ENCODE data around the gene VAV2.

The VAV2 gene

DNA sequence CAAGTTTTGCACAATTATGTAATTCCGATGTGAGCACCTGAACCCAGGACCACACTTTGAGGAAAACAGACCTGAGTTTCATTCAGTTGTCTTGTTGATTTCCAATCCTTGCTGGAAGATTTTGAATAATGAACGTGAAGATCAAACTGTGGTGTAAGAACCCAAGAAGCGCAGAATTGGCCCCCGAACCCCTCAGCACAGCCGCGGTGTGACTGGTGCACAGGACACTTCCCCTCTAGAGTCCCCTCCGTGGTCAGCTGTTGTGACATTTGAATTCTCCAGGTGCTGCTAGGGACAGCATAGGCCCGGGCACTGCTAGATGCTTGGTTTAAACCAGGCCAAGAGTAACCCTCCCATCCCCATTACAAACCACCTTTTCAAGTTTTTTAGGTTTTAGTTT lies 34.9 kb upstream of the VAV2 start:
- DNase-seq, result no peak

DNA sequence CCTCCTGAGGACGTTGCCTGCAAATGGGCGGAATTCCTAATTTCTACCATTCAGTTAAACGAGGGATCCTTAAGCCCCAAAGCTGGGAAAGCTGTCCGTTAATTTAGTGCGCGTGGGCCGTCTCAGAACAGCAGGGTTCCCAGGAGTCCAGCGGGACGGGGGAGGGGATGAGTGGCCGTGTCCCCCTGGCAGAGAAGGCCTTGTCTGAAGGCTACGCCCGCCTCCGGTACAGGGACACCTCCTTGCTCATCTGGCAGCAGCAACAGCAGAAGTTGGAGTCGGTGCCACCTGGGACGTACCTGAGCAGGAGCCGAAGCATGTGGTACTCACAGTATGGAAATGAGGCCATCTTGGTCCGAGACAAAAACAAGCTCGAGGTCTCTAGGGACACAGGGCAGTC lies 34.5 kb upstream of the VAV2 start:
- no peak for DNase-seq

DNA sequence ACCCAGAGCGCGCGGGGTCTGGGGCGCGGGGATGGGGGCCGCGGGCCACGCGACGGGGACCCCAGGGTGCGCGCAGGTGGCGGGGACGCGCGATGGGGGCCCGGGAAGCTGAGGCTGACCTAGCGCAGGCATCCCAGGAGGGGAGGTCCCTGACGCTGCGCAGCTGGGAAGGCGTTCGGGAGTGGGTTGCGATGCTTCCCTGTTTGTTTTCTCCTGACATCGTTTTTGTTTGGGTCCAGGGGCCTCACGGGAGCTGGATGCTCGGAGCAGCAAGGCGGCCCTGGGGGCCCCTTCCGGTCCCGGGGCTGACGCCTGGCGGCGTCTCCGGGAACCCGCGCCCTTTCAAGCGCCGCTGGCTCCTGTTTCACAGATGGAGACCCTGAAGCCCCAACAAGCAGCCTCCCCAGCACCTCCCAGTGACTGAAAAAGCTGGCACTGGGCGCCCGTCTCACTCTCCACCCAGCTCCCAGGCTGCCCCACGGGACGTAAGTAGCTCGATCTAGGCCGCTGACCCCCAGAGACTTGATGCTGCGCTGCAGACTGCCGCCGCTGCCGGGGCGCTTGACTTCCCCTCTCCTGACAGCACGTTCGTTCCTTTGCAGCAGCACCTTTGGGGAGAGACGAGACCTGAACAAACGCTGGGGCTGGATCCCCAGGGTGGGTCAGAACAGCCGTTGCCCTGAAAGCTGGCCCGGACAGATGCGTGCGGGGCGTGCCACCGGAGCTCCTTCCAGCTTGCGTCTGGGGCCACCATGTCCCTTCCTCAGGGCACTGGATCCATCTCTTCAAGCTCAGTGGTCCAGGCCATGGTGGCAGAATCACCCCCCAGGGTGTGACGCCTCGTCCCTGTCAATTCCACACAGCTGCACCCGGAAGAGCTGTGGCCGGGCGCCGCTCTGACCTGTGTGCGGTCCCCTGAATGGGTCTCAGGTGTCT lies 33.8 kb upstream of the VAV2 start:
- DNase-seq, result peak; percentile 69

DNA sequence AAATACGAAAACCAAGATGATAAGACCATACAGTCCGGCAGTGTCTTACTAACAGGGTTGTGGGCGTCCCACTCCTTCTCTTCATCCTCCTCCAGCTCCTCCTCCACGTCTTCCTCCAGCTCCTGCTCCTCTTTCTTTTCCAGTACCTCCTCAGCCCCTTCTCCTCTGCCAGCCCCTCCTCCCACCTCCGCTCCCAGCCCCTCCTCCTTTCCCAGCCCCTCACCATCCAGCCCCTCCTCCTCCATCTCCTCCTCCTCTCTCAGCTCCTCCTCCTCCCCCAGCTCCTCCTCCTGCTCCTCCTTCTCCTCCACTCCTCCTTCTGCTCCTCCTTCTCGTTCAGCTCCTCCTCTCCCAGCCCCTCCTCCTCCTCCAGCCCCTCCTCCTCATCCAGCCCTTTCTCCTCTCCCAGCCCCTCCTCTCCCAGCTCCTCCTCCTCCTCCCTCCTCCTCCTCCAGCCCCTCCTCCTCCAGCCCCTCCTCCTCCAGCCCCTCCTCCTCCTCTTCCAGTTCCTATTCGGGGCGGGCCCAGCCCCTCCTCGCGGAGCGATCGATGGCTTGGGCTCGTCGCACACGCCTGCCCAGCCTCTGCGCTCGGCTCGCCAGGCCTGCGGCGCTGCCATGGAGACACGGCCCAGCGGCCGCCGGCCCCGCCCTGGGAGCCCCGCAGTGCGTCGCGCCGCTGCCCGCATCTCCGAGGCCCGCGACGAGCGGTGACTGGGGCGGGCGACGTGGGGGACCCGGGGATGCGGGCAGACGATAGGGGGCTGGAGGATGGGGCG lies 32.9 kb upstream of the VAV2 start, which contains the start of gene BRD3OS:
TSS of gene BRD3OS (plus strand) at position 654 of the 778 bp plus-strand sequence. CDS start 1,267 bp downstream, outside the sequence.
- peak; percentile 100 for DNase-seq

DNA sequence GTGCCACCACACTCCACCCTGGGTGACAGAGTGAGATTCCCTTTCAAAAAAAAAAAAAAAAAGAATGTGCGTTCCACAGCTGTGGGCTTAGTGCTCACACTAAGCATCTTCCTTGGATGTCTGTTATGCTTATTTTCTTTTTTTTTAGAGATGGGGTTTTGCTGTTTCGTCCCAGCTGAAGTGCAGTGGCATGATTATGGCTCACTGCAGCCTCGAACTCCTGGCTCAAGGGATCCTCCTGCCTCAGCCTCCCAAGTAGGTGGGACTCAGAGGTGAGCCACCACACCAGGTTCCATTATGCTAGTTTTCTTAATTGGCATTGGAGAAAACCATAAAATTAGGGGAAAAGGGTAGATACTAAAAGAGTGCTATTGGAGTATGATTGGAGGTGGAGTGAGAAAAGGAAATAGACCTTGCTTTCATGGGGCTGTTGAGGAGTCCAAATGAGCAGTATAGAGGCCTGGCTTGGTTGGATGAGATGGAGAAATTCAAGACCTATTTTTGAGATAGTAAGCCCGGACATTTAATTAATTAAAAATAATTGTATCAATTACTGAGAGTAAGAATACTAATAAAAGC lies 32.2 kb upstream of the VAV2 start:
- DNase-seq, result no peak

DNA sequence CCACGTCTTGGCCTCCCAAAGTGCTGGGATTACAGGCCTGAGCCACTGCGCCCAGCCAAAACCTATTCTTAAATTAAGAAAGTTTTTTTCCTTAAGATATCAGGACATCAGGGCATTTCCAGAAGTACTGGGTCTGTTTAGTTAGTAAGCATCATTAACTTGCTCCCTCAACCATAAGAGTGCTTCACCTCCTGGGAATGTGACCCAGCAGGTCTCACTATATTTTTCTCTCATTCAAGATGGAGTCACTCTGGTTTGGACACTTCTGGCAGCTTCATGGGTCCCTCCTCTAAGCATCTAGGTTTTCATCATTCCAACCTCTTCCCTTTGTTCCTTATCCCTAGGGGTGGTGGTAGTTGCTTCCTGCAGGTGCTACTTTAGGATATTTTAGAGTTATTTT lies 22.8 kb upstream of the VAV2 start:
- no peak for DNase-seq

DNA sequence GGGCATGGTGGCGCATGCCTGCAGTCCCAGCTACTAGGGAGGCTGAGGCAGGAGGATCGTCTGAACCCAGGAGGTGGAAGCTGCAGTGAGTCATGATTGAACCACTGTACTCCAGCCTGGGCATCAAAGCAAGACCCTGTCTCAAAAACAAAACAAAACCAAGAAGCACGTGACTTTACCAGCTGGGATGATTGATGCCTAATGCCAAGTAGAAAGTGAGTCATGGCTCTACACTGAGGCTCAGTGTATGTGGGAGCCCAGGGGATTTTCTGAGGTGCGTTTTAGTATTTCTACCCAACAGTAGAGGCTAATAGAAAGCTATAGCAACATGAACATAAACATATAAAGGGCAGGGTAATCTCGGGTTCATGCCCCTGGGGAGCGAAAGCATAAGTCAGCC lies 19.3 kb upstream of the VAV2 start:
- no peak for DNase-seq

DNA sequence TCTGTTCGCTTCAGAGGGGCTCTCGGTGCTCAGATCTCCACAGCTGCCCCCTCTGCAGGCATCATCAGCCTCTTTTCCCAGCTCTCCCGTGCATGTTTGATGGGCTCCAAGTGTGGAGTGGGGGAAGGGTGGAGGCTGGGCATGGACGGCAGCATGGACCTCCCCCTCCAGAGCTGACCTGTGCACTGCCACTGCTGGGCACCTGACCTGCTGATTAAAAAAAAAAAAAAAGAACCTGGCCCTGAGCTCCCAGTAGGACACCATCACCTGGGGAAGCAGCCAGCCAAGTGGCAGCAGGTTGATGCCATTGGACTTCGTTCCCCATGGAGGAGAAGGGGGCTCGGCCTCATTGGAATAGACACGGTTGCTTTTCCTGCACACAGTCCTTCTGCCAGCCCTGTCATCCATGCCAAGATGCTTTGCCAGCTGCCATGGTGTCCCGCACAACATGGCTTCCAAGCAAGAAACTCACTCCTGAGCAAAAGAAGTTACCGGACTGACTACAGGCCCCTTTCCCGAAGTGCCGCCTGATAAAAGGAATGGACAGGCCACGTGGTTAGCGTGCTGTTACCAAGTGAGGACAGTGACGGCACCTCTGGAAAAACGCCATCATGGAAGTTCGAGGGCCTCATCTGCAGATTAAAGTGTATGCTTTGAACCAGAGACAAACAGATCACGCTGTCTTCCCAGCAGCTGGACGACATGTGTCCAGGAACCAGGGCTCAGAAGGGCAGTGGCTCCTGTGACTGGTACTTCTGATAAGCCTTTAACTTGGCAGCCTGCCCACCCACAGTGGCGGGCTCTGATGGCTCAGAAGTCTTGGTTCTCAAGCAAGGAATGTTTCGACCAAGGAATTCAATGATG lies 18.4 kb upstream of the VAV2 start:
- DNase-seq, result no peak

DNA sequence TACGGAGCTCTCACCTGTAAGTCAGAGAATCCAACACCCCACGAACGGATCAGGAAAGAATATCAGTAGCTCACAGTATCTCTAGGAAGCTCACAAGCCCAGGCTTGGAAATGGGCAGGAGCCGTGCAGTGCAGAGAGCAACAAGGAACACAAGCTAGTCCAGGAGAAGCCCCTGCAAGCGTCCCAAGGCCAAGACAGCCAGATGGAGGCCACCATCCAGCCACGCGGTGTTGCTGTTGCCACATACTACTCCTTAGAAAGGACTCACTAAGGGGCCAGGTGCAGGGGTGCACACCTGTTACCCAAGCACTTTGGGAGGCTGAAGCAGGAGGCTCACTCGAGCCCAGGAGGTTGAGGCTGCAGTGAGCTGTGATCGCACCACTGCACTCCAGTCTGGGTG lies 15.4 kb upstream of the VAV2 start:
- no peak for DNase-seq

DNA sequence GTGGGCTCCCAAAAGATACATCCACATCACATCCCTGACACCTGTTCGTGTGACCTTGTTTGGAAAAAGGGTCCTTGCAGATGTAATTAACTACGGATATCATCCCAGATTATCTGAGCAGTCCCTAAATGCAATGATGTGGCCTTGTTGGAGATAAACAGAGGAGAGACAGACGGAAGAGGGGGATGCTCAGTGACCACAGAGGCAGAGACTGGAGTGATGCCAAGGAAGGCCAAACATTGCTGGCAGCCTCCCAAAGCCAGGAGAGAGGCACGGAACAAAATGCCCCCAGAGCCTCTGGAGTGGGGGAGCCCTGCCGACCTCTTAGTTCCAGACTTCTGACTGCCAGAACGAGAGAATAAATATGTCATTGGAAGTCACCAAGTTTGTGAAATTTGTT lies 15.0 kb upstream of the VAV2 start:
- DNase-seq, result no peak

DNA sequence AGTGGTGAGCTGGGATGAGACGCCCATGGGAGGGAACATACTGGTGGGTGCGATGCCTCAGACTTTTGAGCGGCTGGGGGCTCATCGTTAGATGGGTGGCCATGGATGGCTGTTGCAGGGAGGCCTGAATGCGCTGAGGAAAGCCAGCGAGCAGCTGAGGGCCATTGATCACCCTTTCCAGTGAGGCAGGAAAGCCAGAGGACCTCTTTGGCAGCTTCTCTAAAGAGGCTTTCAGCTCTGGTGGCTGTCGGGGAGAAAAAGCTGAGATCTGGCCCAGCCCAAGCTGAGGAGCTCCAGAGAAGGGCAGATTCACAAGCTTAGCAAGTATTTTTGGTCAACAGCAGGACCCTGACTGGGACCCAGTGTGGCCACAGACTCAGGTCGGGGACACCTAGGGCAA lies 13.3 kb upstream of the VAV2 start:
- DNase-seq, result no peak

DNA sequence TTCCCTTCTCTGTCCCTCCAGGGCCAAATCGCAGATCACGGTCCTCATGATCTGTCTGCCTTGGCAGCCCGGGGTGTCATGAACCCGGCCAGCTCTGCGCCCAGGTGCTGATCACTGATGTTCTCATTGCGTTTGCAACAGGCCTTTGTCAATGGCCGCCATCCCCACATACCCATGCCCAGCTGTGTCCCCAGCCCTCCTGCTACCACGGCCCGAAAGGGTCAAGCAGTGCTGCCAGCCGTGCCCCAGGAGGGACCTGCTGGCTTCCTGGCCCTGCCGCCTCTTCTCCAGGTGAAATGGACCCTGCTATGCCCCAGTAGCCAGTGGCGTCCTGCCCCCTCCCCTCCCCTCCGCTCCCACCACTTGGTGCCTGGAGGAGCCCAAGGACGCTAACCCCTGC lies 12.8 kb upstream of the VAV2 start:
- no peak for DNase-seq

DNA sequence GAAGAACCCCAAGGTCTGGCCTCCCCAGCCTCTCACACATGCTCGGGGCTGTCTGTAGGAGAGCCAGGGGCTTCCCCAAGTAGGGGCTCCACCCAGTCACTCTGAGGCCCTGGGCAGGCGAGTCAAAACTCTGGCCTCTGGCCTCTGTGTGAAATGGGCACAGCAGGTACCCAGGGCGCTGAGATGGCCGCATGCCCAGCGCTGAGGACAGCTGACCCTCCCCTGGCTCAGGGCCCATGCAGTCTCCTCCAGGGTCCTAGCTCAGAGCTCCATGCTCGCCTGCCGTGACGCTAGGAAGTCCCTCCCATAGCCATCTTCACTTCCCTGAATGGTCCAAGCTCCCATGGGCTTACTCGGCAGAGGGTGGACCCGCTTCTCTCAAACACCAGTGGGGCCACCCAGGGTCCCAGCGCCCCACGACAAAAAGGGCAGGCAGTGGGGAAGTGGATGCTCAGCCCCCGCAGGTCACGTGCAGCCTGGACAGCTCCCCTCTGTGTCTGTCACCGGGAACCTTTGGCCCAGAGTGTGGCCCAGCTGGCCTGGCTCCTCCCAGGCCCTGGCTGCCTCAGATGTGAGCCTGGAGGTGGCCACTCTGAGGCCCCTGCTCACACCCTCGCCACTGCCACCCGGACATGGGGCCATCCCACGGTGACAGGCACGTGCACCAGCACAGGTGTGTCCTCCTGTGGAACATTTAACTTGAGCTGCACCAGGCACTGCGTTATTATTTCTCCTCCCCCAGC lies 12.2 kb upstream of the VAV2 start:
- no peak for DNase-seq

DNA sequence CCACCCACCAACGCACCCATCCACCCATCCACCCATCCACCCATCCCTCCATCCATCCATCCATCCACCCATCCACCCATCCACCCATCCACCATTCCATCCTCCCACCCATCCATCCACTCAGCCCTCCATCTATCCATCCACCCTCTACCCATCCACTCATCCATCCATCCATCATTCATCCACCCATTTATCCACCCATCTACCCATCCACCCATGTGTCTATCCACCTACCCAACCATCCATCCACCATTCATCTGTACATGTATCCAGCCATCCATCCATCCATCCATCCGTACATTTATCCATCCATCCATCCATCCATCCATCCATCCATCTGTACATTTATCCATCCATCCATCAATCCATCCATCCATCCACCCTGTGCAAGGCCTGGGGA lies 11.1 kb upstream of the VAV2 start:
- DNase-seq, result no peak

DNA sequence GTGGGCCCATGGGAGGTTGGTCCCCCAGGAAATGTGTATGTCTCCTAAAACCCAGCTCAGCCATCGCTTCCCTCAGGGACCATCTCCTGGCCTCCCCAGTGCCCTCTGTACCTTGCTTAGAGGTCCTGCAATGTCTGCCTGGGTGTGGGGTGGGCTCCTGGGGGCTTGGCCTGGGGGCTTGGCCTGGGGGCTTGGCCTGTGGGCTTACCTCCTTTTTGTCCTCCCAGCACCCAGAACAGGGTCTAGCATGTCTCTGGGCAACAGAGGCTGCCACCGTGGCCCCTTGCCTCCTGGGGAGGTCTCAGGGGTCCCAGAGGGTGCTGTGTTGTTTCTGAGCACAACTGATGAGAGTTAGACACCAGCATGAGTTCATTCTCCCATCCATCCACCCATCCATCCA lies 10.7 kb upstream of the VAV2 start:
- no peak for DNase-seq

DNA sequence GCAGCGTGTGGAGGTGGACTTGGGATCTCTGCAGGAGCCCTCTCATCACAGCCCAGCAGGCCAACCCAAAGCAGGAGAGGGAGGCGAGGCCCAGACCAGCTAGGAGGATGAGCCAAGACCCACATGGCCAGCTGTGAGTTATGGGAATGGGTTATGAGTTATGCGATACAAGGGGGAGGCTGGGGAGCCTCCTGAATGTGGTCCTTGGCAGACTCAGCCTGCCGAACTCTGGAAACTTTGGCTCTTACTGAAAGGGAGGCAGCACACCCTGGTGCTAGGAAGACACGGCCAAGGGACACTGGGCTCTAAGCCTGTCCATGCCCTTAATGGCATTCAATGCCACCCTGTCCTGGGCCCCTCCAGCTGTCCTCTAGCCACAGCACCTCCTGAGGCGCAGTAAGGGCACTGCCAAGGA lies 7.7 kb upstream of the VAV2 start:
- DNase-seq, result no peak

DNA sequence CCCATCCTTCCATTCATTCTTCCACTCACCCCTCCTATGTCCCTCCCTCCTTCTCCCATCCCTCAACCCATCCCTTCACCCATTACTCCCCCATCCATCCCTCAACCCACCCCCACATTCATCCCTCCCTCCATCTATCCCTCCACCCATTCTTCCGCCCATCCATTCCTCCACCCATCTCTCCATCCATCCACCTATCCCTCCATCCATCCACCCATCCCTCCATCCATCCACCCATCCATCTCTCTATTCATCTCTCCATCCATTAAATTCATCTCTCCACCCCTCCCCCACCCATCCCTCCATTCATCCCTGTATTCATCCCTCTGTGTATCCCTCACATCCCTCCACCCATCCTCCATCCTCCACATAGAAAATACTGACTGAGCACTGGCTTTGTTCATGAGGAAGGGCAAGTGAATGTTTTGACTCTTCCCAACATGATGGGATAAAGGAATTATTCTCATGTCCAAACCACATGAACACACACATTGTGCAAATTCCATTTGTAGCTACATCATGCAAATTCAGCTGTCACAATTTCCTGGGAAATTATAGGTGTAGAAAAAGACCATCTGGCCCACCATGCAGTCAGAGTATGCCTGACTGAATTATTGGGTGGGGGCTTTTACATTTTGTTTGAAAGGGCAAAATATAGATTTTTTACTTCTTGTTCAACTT lies 6.9 kb upstream of the VAV2 start:
- DNase-seq, result no peak

DNA sequence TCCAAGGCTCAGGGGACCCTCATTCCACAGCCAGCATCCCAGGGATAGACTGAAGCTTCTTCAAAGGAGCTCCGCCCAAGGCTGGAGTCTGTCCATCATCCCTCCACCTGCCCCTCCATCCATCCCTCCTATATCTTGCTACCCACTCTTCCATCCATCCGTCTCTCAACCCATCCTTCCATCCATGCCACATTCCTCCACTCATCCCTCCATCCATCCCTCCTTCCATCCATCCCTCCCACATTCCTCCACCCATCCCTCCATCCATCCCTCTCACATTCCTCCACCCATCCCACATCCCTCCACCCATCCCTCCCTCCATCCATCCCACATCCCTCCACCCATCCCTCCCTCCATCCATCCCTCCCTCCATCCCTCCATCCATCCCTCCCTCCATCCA lies 5.5 kb upstream of the VAV2 start:
- DNase-seq, result no peak

DNA sequence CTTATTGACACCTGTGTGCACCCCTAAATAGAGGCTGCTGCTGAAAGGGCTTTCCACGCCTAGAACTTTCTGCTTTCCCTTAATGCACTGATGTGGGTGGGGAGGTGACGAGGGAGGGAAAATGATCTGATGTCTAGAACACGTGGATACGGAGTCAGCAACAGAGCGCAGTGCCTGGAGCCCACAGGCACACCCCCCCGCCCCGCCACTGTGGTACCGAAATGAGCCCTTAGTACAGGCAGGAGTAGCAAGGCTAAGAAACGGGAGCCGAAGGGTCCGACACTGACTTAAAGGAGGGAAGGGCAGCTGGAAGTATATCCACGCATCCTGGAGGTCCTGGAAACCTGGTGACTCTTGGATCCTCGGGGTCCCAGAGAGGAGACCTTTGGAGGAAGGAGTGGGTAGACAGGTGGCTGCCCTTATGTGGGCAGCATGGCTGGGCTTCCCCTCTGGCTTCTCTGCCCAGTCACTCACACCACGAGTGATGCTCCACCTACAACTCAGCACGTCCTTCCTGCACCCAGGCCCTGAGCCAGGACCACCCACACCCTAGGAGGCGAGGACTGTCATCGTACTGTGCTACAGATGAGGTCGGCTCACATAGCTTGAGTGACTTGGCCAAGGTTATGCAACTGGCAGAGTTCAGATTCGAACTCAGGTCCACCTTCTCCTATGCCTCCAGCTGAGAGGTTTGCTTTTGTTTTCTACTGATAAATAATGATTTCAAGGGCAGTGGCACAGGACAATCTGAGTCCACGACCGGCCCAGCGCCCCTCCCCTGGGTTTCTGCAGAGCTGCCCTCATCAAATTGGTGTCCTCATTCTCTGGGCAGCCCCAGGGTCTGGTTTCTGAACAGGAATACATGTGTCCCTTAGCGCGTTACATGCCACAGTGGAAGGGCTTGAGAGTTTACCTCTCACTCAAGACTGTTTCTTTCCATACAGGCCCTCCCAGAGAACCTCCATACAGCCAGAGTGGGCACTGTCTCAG lies 4.7 kb upstream of the VAV2 start:
- DNase-seq, result no peak
